GM12891 (cell line): Measurements from ENCODE around the gene EVC2.

ENCODE experiments used
- DNase-seq: peaks from one replicate; pipeline ENCODE4 v3.0.0; 2011; ENCODE audit warnings: low spot score; ENCODE audit not compliant: insufficient read length
- FAIRE-seq: peaks from 2 replicates; lab custom pipeline; 2011; peaks lifted over from hg19 to GRCh38; lab: Jason Lieb, UNC
- PAX5 ChIP-seq: IDR thresholded peaks from 2 replicates; pipeline ENCODE4 v1.6.1; 2011; ENCODE audit warnings: low read length, moderate library complexity, mild to moderate bottlenecking; ENCODE audit not compliant: insufficient read depth, severe bottlenecking
- POLR2A ChIP-seq: IDR thresholded peaks from 2 replicates; pipeline ENCODE4 v1.6.1; 2011; ENCODE audit warnings: low read depth, low read length, control low read depth
- POLR2AphosphoS5 ChIP-seq: IDR thresholded peaks from 2 replicates; pipeline ENCODE4 v1.6.1; 2011; ENCODE audit warnings: low read depth, low read length, control low read depth
- POU2F2 ChIP-seq: IDR thresholded peaks from 2 replicates; pipeline ENCODE4 v1.6.1; 2011; ENCODE audit warnings: low read depth, mild to moderate bottlenecking, control low read depth, low read length, moderate library complexity
- SPI1 ChIP-seq: IDR thresholded peaks from 2 replicates; pipeline ENCODE4 v1.6.1; 2011; ENCODE audit warnings: low read depth, low read length, control low read depth
- TAF1 ChIP-seq: IDR thresholded peaks from 2 replicates; pipeline ENCODE4 v1.6.1; 2011; ENCODE audit warnings: low read depth, low read length, control low read depth

The EVC2 gene

DNA sequence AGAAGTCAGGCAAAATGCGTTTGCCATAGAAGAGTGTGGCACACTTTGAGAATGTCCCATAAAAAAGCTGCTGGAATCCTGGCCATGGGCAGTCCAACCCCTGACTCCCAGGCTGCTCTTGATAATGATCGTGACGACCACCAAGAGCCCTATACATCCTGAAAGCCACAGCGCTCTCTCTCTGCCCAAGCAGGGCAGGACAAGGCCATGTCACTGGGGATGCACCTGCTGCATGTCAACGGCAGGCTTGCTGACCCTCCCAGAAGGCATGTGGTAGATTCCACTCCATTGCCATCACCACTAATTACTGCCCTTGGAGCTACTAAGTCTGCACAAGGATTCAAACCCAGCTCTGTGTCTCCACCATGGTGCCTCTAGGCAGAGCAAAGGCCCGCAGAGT lies 144.5 kb downstream of the EVC2 start:
- DNase-seq, result no peak
- FAIRE-seq, result no peak
- no peak for TF ChIP-seq POLR2AphosphoS5

DNA sequence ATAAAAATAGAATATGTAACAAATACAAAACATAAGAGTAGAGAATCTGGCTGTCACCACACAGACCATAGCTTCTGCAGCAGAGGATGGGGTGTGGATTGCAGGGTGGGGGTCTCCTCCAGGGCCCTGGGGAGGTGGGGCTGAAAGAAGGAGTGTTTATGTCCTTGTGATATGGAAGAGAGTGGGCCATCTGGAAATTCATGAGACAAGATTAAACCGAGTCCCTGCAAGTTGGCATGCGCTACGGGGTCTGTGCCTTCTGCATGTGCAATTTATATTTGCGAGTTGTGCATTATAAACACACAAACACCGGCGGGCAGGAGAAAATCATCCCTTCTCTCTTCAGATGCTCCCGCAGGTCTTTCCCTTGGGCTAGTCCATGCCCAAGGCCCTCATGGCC lies 145.9 kb downstream of the EVC2 start:
- TF ChIP-seq TAF1, result no peak
- DNase-seq (no peak), FAIRE-seq (no peak)

DNA sequence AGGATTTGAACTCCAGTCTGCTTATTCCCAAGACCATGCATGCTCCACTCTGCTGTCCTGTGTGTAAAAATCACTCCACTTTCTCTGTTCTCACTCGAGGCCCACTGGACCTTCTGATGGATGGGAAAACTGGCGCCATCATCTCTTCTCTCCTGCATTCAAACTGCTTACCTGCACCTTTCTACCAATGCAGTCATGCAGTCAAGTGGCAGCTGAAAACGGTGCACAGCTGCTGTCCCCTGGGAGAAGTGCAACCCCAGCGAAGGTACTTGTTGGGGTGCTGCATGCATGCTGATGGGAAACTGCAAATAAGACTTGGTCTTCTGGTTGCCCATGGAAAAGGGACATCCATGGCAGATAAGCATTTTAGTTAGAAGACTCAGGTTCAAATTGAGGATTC lies 147.1 kb downstream of the EVC2 start:
- DNase-seq, result no peak
- FAIRE-seq, result no peak
- TF ChIP-seq TAF1 (no peak), POLR2AphosphoS5 (no peak)

DNA sequence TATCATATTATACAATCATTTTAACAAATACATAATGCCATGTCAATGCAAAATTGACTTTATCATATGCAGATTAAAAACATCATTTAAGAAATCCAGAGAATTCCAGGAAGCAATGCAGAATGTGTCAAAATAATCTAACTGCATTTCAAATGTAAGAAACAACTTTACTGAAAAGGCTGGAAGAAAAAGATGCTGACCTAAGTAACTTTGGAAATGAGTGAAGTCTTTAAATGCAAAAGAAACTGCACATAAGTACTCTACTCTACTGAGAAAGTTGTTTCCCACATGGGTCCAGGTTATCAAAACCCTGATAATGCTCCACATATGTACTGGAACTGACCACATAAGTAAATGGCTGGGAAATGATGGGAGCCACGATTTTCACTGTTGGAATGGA lies 149.9 kb downstream of the EVC2 start:
- FAIRE-seq, result no peak
- no peak for DNase-seq
- TF ChIP-seq PAX5 (no peak), POLR2AphosphoS5 (no peak), POU2F2 (no peak), TAF1 (no peak), SPI1 (no peak), POLR2A (no peak)

DNA sequence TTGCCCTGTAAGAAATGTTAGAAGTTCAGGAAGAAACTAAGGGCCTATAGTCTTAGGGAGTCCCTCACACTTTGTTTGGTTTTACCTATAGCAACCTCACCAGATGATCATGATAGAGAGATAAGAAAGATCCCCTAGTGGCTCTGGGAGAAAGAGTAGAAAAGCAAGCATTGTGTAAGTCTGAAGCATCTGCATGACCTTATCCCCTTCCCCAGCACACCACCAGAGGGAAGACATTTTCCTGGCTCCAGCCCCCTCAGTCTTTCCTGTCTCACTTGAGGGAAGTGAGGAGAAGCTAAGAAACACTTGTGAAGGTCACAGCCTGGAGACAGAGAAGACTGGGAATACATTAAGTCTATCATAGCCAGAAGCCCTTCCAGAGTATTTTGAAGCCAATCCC lies 154.0 kb downstream of the EVC2 start:
- no peak for FAIRE-seq
- DNase-seq, result no peak
- TF ChIP-seq TAF1, result no peak
- TF ChIP-seq POU2F2, result no peak
- no peak for TF ChIP-seq POLR2AphosphoS5
- no peak for TF ChIP-seq PAX5
- no peak for TF ChIP-seq POLR2A
- TF ChIP-seq SPI1, result no peak

DNA sequence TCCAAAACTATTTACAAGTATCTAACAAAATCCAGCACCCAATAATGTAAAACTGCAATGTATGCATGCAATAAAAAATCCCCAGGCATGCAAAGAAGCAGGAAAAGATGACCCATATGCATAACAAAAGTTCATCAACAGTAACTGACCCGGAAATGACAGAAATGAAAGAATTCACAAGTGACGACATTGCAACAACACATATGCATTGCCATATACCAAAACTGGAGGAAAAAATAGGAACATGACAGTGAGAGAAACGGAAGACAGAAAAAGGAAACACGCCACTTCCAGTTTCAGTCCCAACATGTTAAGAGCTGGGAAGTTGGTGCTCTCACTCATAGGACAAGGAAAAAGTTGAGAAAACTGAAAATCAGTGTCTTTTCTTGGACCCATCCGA lies 154.6 kb downstream of the EVC2 start:
- no peak for DNase-seq
- TF ChIP-seq POU2F2 (no peak), POLR2A (no peak), SPI1 (no peak), POLR2AphosphoS5 (no peak), PAX5 (no peak), TAF1 (no peak)
- no peak for FAIRE-seq

DNA sequence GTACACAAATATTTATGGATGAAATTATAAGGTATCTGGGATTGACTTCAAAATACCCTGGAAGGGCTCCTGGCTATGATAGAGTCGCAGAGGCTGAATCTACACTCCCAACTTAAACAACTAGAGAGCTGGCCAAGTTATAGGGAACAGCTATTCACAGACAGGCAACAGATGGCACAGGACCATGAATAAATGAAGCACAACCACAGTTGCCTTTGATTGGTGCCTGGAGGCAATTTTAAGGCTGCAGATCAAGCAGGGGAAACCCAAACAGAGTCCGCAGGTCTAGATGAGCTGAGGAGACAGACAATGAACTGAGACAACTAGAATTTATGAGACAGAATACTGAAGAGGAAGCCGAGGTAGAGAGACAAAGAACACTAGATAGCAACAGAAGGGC lies 155.9 kb downstream of the EVC2 start:
- no peak for FAIRE-seq
- TF ChIP-seq POLR2AphosphoS5 (no peak), TAF1 (no peak), POU2F2 (no peak), SPI1 (no peak), PAX5 (no peak), POLR2A (no peak)
- no peak for DNase-seq

DNA sequence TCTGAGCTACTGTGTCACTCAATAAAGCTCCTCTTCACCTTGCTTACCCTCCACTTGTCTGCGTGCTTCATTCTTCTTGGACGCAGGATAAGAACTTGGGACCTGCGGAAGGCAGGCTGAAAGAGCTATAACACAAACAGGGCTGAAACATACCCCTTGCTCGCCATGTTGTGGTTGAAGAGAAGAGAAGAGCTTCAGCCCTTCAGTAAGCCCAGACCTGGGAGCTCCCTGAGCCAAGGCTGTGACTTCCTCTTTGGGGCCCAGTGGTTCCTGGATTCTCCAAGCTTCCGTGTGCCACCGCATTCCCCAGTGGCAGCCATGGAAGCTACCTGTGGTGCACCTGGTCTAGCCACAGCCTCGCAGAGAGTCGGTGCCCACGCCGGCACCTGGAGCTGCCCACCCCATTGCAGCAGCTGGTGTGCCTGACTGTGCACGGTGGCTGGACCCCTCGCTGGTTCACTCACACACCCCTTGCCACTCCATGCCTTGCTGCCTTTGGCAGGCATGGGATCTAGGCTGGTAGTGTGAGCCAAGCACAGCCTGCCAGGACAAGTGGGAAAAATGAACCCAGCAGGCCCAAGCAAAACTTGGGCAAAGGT lies 160.6 kb downstream of the EVC2 start:
- DNase-seq, result no peak
- FAIRE-seq, result no peak
- no peak for TF ChIP-seq POLR2AphosphoS5
- TF ChIP-seq POLR2A, result no peak
- no peak for TF ChIP-seq PAX5
- TF ChIP-seq POU2F2, result no peak
- no peak for TF ChIP-seq SPI1
- TF ChIP-seq TAF1, result no peak

DNA sequence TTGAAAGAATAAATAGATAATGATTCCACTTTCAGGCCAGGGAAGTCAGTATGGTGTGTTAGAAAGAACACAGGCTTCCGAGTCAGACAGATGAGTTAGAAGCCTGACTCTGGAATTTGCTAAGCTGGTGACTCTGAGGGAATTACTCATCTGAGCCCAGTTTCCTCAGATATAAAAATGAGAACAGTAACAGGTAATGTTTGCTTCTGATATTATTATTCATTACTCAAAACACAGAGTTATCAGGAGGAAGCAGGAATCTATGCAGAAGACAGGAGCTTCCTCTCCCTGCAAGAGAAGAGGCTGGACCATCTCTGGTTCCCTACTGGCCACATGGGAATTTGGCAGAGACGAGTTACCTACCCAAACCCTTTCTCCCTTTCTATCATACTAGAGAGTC lies 163.1 kb downstream of the EVC2 start:
- FAIRE-seq (no peak), DNase-seq (no peak)

DNA sequence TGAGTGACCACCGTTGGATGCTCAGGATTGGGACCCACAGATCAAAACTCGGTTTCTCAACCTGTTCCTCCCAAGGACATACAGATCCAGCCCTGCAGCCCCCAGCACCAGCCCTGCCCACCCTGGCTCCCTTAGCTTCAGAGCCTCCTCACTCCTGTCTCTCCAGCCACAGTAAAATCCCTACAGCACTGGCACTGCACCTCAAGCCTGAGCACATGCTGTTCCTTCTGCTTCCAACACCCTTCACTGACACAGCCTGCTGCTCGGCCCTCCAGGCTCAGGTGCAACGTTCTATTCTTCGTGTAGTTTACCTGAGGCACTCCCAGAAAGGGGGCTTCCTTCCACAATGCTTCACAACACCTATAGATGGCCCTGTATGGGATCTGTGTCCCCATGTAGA lies 163.6 kb downstream of the EVC2 start:
- no peak for TF ChIP-seq SPI1
- no peak for TF ChIP-seq PAX5
- TF ChIP-seq POLR2AphosphoS5, result no peak
- TF ChIP-seq POLR2A, result no peak
- no peak for TF ChIP-seq POU2F2
- no peak for TF ChIP-seq TAF1
- DNase-seq (no peak), FAIRE-seq (no peak)

More for the DNA sequence above, 163.1 kb downstream of the EVC2 start:
- TF ChIP-seq POU2F2 (no peak), PAX5 (no peak), POLR2A (no peak), POLR2AphosphoS5 (no peak), SPI1 (no peak), TAF1 (no peak)
